Neural progenitor cell (in vitro differentiated cells): ENCODE measurements around the gene CRIM1.

Experiments
- EZH2phosphoT487 ChIP-seq: fragments of 200-600 bp; sonication (generic); IDR thresholded peaks from 2 replicates; pipeline ENCODE4 v1.6.1; 2017; ENCODE audit warnings: antibody characterized with exemption
- TF ChIP-seq, protein P1 (sequence below): fragments of 200-600 bp; sonication (generic); IDR thresholded peaks from 2 replicates; pipeline ENCODE4 v1.5.1; 2017; ENCODE audit warnings: antibody characterized with exemption, mild to moderate bottlenecking

DNA sequence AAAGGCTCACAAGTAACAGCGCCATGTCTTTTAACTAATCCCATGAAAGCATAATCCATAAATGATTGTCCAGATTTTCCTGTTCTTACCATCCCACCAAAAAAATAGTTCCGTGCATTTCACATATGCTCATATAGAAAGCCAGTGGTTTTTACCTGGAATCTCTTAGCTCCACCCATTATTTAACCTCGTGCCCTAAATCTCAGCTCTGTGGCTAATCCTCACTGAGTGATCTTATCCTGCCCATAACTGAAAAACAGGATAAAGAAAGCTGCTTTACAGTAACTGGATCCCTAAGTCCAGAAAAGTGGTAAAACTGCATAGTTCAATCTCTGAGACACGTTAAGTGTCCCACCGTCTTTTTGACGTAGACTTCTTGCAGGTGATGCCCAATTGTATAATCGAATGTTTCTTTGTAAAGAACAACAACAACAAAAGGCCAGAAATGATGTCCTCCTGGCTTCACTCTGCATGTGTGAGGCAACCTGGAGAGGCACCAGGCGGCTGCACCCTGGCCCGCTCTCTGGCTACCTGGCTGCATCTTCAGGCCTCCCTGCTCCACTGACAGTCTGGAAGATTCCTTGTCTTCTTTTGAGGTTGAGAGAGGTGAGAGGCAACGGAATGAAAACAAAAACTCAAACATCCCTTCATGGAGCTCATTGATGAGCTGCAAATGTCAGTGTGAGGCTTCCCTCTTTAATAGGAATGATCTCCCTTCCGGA lies 203.8 kb downstream of the CRIM1 start:
- TF ChIP-seq, protein P1, sequence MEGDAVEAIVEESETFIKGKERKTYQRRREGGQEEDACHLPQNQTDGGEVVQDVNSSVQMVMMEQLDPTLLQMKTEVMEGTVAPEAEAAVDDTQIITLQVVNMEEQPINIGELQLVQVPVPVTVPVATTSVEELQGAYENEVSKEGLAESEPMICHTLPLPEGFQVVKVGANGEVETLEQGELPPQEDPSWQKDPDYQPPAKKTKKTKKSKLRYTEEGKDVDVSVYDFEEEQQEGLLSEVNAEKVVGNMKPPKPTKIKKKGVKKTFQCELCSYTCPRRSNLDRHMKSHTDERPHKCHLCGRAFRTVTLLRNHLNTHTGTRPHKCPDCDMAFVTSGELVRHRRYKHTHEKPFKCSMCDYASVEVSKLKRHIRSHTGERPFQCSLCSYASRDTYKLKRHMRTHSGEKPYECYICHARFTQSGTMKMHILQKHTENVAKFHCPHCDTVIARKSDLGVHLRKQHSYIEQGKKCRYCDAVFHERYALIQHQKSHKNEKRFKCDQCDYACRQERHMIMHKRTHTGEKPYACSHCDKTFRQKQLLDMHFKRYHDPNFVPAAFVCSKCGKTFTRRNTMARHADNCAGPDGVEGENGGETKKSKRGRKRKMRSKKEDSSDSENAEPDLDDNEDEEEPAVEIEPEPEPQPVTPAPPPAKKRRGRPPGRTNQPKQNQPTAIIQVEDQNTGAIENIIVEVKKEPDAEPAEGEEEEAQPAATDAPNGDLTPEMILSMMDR: no peak
- no peak for TF ChIP-seq EZH2phosphoT487
